DND-41 (cell line): ENCODE measurements around the gene OR4L1.

Experiments
- CTCF ChIP-seq: IDR thresholded peaks from 2 replicates; pipeline ENCODE4 v1.5.1; 2012; ENCODE audit warnings: borderline replicate concordance, low read length, moderate library complexity, mild to moderate bottlenecking; ENCODE audit not compliant: poor library complexity, severe bottlenecking; ENCODE audit errors: extremely low read depth
- EZH2 ChIP-seq: IDR thresholded peaks from 3 replicates; pipeline ENCODE4 v1.6.1; 2012; ENCODE audit warnings: borderline replicate concordance, low read depth, mild to moderate bottlenecking, moderate library complexity, low read length, inconsistent platforms; ENCODE audit not compliant: severe bottlenecking

GRCh38 chr14:20092050-20092449 is 32.2 kb downstream of the OR4L1 start:
- TF ChIP-seq CTCF (no peak), EZH2 (no peak)
